Fibroblast of peridontal ligament (primary cell): Measurements from ENCODE around the gene CDK13.
"Not testable (repeated sequence)": the region's sequence is repeated elsewhere in the genome, so short reads cannot be mapped to it uniquely, and the experiment has no call there.

Source experiments
- DNase-seq: peaks from one replicate; pipeline ENCODE4 v3.0.0-alpha.2; 2010; ENCODE audit errors: extremely low read depth

Gene CDK13

GRCh38 chr7:40097728-40098127 is 147.7 kb downstream of the CDK13 start:
- DNase-seq = no peak

- no peak for DNase-seq
These were observed 148.8 kb downstream of the CDK13 start for GRCh38 chr7:40098810-40099209.

- no peak for DNase-seq
These were observed 149.8 kb downstream of the CDK13 start for GRCh38 chr7:40099837-40100236.

GRCh38 chr7:40101201-40101600 is 151.1 kb downstream of the CDK13 start:
- DNase-seq = no peak

GRCh38 chr7:40102897-40103296 is 152.8 kb downstream of the CDK13 start:
- DNase-seq = no peak

DNA sequence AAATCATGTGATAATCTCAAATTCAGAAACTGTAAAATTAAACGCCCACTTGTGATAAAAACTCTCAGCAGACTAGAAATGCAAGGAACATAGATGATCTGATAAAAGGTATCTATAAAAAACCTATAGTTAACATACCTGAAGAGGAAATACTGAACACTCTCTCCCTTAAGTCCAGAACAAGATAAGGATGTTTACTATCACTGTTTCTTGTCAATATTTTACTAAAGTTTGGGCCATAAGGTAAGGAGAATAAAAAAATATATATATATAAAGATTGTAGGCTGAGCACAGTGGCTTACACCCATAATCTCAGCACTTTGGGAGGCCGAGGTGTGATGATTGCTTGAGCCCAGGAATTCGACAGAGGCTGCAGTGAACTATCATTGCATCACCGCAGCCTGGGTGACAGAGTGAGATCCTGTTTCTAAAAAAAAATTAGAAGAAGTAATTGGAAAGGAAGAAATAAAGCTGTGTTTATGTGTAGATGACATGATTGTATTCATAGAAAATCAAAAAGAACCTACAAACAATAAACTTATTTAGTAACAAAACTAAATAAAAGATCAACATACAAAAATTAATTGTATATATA is 155.9 kb downstream of the CDK13 start:
- DNase-seq = no peak

DNA sequence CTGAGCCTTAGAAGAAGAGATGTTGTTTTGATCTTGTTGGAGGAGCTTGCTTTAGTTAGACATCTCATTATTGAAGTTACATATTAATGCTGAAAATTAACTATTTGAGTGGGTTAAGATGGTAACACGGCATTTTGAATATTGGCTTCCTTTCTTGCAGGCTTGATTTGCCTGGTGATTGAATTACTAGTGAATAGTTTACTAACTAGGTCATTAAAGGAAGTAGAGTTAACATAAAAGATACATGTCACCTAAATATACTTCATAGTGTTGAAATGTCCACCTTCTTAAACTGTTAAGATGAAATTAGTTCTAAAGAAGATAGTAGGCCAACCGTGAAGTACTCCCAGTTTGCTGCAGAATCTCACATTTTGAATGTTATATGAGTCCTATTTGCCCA is 165.9 kb downstream of the CDK13 start:
- no peak for DNase-seq

GRCh38 chr7:40117199-40117598 is 167.1 kb downstream of the CDK13 start:
- not testable (repeated sequence) for DNase-seq

DNA sequence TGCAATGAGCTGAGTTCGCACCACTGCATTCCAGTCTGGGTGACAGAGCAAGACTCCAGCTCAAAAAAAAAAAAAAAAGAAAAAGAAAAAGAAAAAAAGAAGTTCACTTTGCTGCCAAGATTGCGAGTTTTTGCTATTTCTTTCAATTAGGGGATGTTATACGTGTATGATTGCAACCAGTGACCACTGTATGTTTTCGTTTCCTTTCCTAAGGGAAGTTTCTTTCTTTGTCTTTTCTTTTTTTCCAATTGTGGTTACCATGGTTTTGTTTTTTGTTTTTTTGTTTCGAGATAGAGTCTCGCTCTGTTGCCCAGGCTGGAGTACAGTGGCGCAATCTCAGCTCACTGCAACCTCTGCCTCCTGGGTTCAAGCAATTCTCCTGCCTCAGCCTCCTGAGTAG is 168.1 kb downstream of the CDK13 start:
- DNase-seq = peak; percentile 5

GRCh38 chr7:40120020-40120419 is 170.0 kb downstream of the CDK13 start:
- no peak for DNase-seq

DNA sequence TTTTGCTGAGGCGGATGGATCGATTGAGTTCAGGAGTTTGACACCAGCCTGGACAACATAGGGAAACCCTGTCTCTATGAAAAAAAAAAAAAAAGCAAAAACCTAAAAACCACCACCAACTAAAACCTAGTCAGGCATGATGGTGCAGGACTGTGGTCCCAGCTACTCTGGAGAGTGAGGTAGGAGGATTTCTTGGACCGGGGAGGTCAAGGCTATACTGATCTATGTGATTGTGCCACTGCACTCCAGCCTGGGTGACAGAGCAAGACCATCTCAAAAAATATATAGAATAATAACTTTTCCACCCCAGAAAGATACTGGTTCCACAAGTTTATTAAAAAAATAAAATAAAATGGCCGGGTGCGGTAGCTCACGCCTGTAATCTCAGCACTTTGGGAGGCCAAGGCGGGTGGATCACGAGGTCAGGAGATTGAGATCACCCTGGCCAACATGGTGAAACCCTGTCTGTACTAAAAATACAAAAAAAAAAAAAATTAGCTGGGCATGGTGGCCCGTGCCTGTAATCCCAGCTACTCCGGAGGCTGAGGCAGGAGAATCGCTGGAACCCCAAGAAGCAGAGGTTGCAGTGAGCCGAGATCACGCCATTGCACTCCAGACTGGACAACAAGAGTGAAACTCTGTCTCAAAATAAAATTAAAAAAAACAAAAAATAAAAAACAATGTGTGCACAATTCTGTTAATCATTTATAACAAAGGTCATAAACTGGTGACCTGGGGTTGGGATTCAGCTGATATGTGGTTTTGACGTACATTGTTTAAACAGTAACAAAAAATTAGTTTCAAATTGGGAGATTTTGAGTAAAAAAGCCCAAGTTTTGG is 172.3 kb downstream of the CDK13 start:
- not testable (repeated sequence) for DNase-seq

DNA sequence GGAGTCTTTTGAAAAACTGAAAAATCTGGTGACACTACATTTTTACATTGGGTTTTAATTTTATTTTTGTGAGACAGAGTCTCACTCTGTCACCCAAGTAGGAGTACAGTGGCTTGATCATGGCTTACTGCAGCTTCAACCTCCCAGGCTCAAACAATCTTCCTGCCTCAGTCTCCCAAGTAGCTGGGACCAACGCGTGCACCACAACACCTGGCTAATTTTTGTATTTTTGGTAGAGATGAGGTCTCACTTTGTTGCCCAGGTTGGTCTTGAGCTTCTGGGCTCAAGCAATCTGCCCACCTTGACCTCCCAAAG is 172.8 kb downstream of the CDK13 start:
- DNase-seq = no peak

- peak; percentile 29 for DNase-seq
These were observed 183.7 kb downstream of the CDK13 start for GRCh38 chr7:40133561-40134427.

GRCh38 chr7:40134428-40135316 is 184.6 kb downstream of the CDK13 start, which contains the start of the genes MPLKIP and SUGCT:
Gene MPLKIP, minus strand, starts transcription at chr7:40134622. Its CDS starts 55 bp downstream, at chr7:40134567.
Gene SUGCT, plus strand, starts transcription at chr7:40135005.
- DNase-seq = peak; percentile 92

DNA sequence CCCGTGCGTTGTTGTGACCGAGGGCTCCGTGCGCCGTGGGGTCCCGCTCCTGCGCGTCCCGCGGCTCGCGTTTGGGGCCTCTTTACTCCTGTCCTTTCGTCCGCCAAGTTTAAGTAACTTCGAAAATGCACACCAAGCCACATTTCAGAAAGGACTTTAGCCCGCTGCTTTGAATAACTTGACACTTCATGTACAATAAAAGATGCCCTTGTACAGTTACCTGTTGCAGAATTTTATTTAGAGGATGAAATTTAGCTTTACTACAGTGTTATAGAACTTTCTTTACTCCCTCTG is 185.2 kb downstream of the CDK13 start:
- DNase-seq = peak; percentile 44

- no peak for DNase-seq
These were observed 187.5 kb downstream of the CDK13 start for GRCh38 chr7:40137563-40137962.

DNA sequence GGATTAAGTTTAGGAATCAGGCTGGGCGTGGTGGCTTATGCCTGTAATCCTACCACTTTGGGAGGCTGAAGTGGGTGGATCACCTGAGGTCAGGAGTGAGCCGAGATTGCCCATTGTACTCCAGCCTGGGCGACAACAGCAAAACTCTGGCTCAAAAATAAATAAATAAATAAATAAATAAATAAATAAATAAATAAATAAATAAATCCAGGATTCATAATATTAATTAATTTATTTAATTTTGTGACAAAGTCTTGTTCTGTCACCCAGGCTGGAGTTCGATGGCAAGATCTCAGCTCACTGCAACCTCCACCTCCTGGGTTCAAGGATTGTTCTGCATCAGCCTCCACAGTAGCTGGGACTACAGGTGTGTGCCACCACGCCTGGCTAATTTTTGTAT is 188.9 kb downstream of the CDK13 start:
- no peak for DNase-seq

- not testable (repeated sequence) for DNase-seq
These were observed 189.8 kb downstream of the CDK13 start for GRCh38 chr7:40139891-40140290.

- not testable (repeated sequence) for DNase-seq
These were observed 191.9 kb downstream of the CDK13 start for GRCh38 chr7:40141916-40142315.

DNA sequence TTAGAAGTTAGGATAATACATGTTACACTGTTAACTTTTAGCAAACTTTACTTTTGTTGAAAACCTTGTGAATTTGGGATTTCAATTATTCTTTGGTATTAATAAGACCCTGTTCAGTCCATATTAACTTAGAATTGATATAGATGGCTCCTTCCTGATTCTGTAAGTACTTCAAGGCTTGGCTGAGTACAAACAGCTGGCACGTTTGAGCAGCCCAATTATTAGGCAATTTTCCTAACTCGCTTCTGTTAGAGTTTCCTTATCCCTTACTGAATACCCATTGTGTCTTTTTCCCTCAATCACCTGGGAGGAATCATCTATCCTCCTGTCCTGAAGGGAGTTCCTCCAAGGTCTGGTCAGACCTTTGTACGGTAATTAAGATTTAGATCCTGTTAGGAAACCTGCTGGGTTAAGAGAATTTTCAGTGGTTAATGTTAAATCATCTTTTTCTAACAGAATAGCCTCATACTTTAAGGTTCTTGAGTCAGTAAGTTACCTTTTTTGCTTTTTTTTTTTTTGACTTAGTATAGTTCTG is 195.6 kb downstream of the CDK13 start:
- DNase-seq = not testable (repeated sequence)
